Sciatic nerve (tissue), 2 donors: ENCODE results near the gene DERA. TPM values are rescaled to one million over a fixed set of nuclear protein-coding genes. Genes with fewer than 3 reads are reported as not detected.
"Not testable (repeated sequence)": the region's sequence is repeated elsewhere in the genome, so short reads cannot be mapped to it uniquely, and the experiment has no call there.

Experiments
- ATAC-seq: fragments of 200-7000 bp; cut with Tn5 transposase; one replicate; pipeline ENCODE4 v1.9.1; 2020; ENCODE audit warnings: mild to moderate bottlenecking, moderate library complexity
- DNase-seq: peaks from one replicate; pipeline ENCODE4 v3.0.0-alpha.2; 2020; ENCODE audit warnings: low spot score
- intact Hi-C: fragments of 100-400 bp; cut with DNase I; formaldehyde crosslinking; loops from one replicate; pipeline ENCODE4 v1.14.2; 2022
- total RNA-seq: library from RNA; stranded (reverse); fragmentation: NEBNext Ultra II Directional; extraction: Animal tissue kit (Norgen Biotek cat#: 25700); gene quantifications from one replicate; pipeline ENCODE4 v1.2.1, GENCODE V29; 2021
- donor health status: DM: no; HTN: no; CAD: no.
- donor health status: DM: no; HTN: no; CAD: no.

The DERA gene
- total RNA-seq, 1 donor from 2014 or later: 35.3 TPM

DNA sequence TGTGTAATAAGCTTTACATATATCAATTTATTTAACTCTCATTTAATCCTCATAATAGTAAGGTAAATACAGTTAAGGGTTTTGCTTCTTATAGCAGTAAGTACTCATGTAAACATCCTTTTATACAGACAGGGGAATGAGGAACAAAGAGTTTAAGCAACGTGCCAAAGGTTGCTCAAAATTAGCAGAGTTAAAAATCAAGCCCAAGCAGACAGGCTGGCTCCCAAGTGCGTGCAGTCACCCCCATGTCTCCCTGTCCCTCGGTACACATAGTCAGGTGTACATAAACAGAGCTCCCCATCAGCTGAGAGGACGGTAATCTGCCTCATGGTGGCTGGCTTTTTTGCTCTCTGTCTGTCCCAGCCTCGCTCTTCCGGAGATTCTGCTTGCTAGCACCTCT, 126.4 kb downstream of the DERA start:
- ATAC-seq (no peak), DNase-seq (no peak)
- intact Hi-C loops: no loop called here

DNA sequence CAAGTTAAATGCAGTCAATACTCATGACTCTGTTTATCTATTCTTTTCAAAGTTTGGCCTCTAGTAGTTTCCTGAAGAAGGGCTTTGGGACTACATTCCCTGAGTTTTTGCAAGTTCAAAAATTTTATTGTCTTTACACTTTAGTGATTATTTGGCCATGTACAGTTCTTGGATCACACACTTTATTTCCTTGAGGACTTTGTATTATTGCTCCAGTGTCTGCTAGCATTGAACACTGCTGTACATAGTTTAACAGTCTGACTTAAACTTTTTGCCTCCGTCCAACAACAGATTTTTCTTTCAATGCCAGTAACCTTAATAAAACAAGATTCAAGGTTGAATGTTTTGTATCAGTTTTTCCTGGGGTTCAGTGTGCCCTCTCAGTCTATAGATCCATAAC, 132.3 kb downstream of the DERA start:
- ATAC-seq (no peak), DNase-seq (no peak)
- intact Hi-C loops: no loop called here

- ATAC-seq (no peak), DNase-seq (no peak)
- intact Hi-C loops: no loop called here
Measured at GRCh38 chr12:16046266-16046665, 135.1 kb downstream of the DERA start.

DNA sequence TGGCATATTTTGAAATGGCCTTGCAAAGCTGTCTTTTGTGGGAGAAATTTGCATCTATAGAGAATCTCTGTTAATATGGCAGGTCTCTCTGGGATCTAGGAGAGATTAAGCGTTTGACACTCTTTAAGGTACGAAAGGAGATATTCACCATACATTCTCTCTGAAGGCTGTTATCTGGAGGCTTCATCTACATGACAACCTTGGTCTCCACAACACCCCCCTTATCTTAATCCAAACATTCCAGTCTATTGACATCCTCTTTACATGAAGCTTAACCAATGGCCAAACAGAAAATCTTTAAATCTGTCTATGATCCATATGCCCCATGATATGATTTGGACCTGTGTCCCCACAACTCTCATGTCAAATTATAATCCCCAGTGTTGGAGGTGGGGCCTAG, 137.4 kb downstream of the DERA start:
- DNase-seq: no peak
- no peak for ATAC-seq
- intact Hi-C loops: no loop called here

DNA sequence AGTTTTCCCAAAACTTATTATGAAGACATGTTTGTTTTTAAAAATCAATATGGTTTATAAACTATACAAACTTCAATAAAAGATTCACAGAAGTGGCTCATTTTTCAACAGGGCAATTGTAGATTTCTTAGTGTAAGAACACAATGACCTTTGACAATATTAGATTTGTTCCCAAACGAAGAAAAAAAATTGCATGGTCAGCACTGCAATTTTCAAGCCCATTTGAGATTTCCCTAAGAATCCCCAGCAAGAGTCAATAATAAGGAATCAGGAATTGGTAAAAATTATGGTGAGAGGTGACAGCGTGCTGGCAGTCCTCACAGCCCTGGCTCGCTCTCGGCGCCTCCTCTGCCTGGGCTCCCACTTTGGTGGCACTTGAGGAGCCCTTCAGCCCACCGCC, 145.8 kb downstream of the DERA start:
- intact Hi-C loops: loop anchor here (2.0 kb wide), 1 partner anchor 54 kb away; no protein-coding TSS in a partner anchor
- no peak for ATAC-seq

GRCh38 chr12:16057351-16057751, 146.2 kb downstream of the DERA start:
- intact Hi-C loops: loop anchor here (2.0 kb wide), 1 partner anchor 53 kb away; no protein-coding TSS in a partner anchor
- not testable (repeated sequence) for DNase-seq, ATAC-seq

More for the DNA sequence above, 145.8 kb downstream of the DERA start:
- DNase-seq: no peak

DNA sequence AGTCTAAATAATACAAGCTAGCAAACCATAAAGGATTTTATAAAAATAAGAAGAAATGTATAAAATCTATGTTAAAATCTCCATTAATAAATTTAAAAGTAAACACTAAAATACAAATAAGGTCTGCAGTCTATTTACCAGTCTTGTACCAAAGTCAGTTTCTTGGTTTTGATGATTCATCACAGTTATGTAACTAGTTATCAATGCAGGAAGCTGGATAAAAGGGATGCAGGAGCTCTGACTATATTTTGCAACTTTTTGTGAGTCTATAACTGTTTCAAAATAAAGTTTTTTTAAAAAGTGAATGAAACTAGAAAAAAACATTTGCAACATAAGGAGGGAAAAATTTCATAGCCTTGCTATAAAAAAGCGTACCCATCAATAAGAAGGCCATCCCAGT, 151.5 kb downstream of the DERA start:
- intact Hi-C loops: no loop called here
- DNase-seq (no peak), ATAC-seq (no peak)

DNA sequence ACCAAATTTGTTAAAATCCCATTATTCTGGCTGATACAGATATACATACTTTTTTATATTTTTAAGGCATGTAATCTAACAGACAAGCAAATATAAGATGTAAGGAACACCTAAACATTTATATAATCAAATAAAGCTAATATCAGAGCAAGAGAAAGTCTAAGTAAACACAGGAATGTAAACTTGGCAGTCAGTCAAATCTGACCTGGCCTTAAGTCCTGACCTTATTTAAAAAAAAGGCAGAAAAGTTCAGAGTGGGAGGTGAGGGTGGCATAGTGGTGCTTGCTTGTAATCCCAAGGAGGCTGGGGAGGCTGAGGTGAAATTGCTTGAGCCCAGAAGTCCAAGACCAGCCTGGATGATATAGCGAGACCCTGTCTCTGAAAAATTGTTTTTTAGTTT, 152.6 kb downstream of the DERA start:
- intact Hi-C loops: no loop called here
- ATAC-seq (no peak), DNase-seq (no peak)

DNA sequence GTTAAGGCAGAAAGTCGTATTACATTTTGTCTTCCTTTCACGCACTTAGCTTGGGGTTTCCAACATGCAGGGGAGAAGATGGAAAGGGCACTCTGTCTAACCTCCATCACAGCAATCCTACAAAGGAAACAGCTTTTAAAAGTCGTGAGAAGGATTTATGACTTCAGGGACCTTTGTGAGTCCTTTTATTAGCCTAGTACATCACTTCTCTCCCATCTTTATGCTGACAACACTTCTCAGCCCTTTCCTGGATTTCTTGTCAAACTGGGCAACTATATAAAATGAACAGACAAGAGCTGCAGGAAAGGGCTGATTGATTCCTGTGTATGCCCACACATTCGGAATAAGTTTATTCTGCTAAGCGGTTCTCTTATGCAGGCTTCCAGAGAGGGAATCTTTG, 159.0 kb downstream of the DERA start:
- intact Hi-C loops: no loop called here
- no peak for DNase-seq
- ATAC-seq: no peak

DNA sequence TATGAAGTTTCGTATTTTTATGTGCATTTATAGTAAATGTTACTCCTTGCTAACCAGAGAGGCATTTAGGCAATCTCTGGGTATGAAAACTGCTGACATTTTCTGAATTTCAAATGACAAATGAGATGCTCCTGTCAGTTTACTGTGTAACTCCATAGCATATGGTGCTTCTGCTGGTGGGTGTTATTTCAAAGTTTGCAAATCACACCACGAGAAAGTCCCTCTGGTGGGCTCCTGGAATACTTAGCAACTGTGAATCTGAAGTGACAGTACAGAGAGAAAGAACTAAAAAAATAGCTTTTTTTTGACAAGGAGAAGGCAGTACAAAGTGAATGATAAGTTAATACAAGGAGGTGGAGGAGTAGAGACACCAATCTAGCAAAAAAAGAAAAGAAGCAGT, 161.5 kb downstream of the DERA start:
- intact Hi-C loops: no loop called here
- ATAC-seq (no peak), DNase-seq (no peak)

GRCh38 chr12:16074894-16075293, 163.8 kb downstream of the DERA start:
- ATAC-seq (no peak), DNase-seq (no peak)
- intact Hi-C loops: no loop called here

GRCh38 chr12:16075887-16076286, 164.8 kb downstream of the DERA start:
- no peak for ATAC-seq
- DNase-seq: no peak
- intact Hi-C loops: no loop called here

DNA sequence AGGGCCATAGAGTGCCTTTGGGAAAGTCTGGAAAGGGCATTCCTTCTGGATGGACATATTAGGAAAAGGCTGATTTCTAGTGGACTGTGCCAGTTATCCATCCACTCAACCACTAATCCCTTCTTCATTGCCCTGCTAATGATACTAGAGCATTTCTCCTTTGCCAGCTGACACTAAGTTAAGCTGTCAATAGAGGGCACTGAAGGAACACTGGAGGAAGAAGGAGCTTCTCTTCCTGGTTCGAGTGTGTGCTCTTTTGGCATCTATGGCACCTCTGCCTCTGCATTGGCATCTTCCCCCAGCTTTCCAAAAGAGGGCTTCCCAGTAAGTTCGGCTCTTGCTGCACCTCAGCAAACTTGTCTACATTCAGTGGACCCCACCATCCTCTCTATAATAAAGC, 165.4 kb downstream of the DERA start:
- ATAC-seq: no peak
- DNase-seq: no peak
- intact Hi-C loops: no loop called here

GRCh38 chr12:16076970-16077522, 165.9 kb downstream of the DERA start:
- ATAC-seq (no peak), DNase-seq (no peak)
- intact Hi-C loops: no loop called here

GRCh38 chr12:16086462-16086861, 175.3 kb downstream of the DERA start:
- DNase-seq (no peak), ATAC-seq (no peak)
- intact Hi-C loops: no loop called here

DNA sequence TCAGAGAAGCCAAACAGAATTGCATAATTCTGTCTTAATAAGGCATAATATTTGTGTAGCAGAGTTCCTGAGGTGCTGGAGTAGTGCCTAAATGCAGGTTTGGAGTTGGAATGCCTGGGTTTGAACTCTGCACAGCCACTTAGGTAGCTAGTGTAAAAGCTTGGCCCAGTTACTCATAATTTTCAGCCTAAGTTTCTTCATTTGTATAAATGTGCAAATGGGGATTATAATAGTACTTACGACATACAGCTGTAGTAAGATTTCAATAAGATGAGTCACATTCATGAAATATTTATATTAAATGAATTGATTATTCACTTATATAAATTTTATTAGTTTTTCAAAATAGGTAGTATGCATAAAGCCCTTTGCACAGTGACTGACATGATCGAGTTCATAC, 175.8 kb downstream of the DERA start:
- ATAC-seq (no peak), DNase-seq (no peak)
- intact Hi-C loops: no loop called here

Other genes starting within 250 kb of the DERA start
- gene EPS8, start 121.9 kb upstream of the DERA start, total RNA-seq: 117 TPM
- 69.6 TPM for gene STRAP, start 28.9 kb upstream of the DERA start, total RNA-seq